GM12873 (cell line): ENCODE results near the gene ARPC1B.

Experiments
- TF ChIP-seq, protein P1 (sequence below): IDR thresholded peaks from 2 replicates; pipeline ENCODE4 v1.5.1; 2012; ENCODE audit warnings: low read depth, mild to moderate bottlenecking, moderate library complexity, low read length, control low read depth; ENCODE audit not compliant: insufficient read depth; ENCODE audit errors: missing control alignments

Gene ARPC1B

DNA sequence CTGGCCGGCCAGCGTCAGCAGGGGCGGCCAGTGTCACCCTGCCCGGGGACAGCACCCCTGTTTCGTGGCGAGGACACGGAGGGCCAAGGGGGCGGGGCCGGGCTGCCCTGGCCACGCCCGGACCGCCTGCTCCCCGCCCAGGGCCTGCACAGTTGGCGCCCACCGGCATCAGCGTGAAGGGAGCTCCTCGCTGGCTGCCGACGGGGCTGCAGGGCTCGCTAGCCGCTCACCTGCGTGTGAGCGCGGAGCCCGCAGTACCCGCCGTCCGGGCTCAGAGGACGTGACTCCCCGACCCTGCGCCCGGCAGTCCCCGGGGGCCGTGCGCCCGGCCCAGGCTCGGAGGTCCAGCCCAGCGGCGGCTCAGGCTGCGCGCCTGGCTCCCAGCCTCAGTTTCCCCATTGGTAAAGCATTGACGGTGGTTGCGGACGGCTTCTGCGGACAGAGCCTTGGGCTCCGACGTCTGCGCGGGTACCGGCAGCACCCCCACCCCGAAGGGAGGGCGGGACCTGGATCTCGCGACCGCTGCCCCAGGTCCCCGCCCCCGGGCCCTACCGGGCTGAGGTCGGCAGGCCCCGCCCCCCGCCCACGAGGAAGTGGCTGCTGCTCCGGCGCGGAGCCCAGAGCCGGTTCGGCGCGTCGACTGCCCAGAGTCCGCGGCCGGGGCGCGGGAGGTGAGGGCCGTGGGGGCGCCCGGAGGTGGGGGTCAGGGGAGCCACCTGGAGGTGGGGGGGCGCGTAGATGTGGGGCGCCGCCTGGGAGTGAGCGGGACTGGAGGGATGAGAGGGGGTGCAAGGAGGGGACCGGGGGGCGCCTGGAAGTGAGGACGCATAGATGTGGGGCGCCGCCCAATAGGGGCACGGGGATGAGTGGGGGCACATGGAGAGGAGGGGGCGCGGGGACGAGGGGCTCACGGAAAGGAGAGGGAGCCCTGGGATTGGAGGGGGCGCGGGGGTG, at the start of gene ARPC1B:
TSS of gene ARPC1B (plus strand) at position 620 of the 954 bp plus-strand sequence. CDS start 10,985 bp downstream, outside the sequence.
- TF ChIP-seq, protein P1, sequence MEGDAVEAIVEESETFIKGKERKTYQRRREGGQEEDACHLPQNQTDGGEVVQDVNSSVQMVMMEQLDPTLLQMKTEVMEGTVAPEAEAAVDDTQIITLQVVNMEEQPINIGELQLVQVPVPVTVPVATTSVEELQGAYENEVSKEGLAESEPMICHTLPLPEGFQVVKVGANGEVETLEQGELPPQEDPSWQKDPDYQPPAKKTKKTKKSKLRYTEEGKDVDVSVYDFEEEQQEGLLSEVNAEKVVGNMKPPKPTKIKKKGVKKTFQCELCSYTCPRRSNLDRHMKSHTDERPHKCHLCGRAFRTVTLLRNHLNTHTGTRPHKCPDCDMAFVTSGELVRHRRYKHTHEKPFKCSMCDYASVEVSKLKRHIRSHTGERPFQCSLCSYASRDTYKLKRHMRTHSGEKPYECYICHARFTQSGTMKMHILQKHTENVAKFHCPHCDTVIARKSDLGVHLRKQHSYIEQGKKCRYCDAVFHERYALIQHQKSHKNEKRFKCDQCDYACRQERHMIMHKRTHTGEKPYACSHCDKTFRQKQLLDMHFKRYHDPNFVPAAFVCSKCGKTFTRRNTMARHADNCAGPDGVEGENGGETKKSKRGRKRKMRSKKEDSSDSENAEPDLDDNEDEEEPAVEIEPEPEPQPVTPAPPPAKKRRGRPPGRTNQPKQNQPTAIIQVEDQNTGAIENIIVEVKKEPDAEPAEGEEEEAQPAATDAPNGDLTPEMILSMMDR: no peak

DNA sequence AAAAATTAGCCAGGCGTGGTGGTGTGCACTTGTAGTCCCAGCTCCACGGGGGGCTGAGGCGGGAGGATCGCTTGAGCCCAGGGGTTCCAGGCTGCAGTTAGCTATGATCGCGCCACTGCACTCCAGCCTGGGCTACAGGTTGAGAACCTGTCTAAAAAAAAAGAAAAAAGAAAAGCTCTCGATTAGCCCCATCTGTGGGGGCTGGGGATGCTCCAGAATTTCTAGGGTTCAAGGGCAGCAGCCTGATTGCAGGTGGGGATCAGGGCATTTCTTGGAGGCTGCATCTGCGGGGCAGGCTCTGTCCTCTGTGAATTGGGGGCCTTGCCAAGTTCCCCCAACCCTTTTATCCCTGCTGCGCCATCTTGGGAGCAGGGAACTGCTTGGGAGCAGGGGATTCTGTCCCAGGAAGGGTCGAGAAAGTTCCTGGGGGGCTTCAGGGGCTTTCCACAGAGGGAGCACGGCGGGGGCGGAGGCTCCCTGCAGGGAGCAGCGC, 49.5 kb upstream of the ARPC1B start:
- TF ChIP-seq, protein P1: no peak

DNA sequence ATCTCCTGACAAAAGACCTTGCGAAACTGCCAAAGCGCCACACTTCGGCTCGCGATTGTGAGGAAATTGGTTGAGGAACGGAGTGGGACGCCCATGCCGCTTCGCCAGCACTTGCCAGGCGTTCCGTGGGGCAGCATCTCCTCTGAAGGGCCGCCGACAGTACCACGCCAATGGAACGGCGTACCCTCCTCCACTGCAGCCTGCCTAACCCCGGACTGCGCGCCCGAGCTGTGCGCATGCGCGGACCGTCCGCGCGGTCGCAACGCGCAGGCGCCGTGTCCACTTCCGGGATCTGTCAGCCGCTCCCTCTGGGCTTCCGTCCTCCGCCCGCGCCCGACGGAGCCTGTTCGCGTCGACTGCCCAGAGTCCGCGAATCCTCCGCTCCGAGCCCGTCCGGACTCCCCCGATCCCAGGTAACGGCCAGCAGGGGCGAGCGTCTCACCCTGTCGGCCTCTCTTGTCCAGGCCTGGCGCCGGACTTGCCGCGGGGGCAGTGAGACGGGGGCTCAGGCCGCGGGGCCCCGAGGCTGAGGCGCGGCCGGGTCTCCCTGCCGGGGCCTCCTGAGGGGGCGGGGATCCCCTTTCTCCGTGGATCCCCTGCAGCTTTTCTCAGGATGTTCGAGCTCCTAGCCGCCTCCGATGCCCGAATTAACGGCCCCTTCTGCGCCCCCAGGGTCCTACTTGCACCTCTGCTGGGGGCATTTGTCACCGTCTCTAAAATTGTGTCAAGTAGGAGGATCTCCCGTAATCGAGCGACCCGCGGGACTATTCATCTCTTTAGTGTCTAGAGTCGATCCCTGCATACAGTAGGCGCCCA, 48.7 kb upstream of the ARPC1B start, which contains the start of gene ARPC1A:
TSS of gene ARPC1A (plus strand) at position 307 of the 816 bp plus-strand sequence. CDS start 7,456 bp downstream, outside the sequence.
- TF ChIP-seq, protein P1: no peak

DNA sequence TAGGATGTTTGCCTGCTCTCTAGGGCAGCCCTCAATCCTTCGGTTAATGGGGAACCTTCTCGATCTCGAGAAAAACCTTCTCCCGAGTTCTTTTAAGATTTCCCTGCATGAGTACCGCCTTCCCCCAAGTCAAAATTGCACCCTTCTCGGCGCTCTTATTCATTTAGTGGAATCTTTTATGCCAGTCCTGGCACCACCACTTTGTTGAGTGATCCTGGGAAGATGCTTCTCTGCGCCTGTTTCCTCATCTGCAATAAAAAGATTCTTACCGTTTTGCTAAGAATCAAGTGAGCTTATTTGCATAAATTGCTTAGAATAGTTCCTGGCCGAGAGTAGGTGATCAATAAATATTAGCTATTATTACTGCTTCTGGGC, 48.1 kb upstream of the ARPC1B start:
- TF ChIP-seq, protein P1: no peak

GRCh38 chr7:99331002-99331401, 43.5 kb upstream of the ARPC1B start:
- TF ChIP-seq, protein P1: no peak

GRCh38 chr7:99339595-99339994, 34.9 kb upstream of the ARPC1B start:
- TF ChIP-seq, protein P1: no peak

DNA sequence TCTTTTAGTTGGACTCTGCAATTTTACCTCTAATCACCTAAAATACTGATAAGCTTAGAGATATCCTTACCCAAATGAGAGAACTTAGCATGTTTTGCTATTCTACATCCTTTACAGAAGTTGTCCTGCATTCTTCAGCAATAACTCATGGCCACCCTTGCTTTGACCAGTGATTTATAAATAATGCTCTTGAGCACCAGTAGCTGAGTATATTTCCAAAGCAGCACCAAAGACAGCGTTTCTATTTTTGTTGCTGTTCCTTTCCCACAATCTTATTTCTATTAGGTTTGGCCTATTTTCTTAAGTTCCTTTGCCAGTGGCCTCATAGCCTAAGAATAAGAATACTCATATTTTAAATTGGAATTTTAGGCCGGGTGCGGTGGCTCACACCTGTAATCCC, 33.9 kb upstream of the ARPC1B start:
- TF ChIP-seq, protein P1: no peak
